Duodenal mucosa (tissue), 2 donors: ENCODE measurements around the gene ATP2B2.

Experiments
- H3K27ac ChIP-seq: one replicate; pipeline ENCODE4 v1.7.0; 2013; ENCODE audit warnings: low read depth, low read length
- H3K27me3 ChIP-seq, 2 donors: one replicate each; pipeline ENCODE4 v1.7.0; 2013; ENCODE audit warnings: low read length in 2 of 2, control low read depth in 1 of 2; ENCODE audit not compliant: insufficient read depth in 2 of 2, control insufficient read depth in 1 of 2
- H3K36me3 ChIP-seq, 2 donors: one replicate each; pipeline ENCODE4 v1.7.0; 2013; ENCODE audit warnings: low read length in 2 of 2, control low read depth in 1 of 2; ENCODE audit not compliant: insufficient read depth in 2 of 2, control insufficient read depth in 1 of 2
- H3K4me1 ChIP-seq, 2 donors: one replicate each; pipeline ENCODE4 v1.7.0; 2013; ENCODE audit warnings: low read length in 2 of 2, control low read depth in 1 of 2; ENCODE audit not compliant: insufficient read depth in 2 of 2, control insufficient read depth in 1 of 2
- H3K4me3 ChIP-seq, 2 donors: one replicate each; pipeline ENCODE4 v1.7.0; 2013; ENCODE audit warnings: low read length in 2 of 2, low read depth in 1 of 2
- H3K9ac ChIP-seq, 2 donors: one replicate each; pipeline ENCODE4 v1.7.0; 2013; ENCODE audit warnings: low read length in 2 of 2, low read depth in 1 of 2
- H3K9me3 ChIP-seq, 2 donors: one replicate each; pipeline ENCODE4 v1.7.0; 2013; ENCODE audit warnings: low read length in 2 of 2, control low read depth in 1 of 2; ENCODE audit not compliant: control insufficient read depth in 1 of 2

Gene ATP2B2

DNA sequence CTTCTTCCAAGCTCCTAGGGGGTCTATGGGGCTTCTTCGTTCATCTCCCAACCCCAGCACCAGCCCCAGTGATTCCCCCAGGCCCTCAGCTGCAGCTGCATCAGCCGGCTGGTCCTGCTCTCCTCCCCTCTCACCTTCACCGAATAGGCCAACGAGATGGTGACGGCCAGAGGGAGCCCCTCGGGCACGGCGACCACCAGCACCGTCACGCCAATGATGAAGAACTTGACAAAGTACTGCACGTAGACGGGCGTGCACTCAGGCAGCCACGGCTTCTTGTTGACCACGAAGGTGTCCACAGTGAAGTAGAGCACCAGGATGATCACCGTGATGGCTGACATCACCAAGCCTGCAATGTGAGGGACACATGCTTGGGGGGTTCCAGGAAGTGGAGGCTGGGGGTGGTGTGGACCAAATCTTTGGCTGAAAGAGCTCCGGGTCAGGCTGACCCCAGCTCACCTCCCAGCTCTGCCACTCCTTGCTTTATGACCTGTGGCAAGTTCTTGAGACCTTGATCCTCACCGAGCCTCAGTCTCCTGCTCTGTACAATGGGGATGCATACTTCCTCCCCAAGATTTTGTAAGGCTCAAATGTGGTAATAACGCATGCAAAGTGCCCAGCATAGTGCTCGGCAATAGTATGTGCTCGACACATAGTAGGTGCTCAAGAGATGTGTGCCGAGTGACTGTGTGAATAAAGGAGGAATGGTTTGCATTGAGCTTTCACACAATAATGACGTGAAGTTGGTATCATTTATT lies 129.9 kb downstream of the ATP2B2 start:
- Histone ChIP-seq H3K4me3 (no peak overlapping the region), H3K36me3 (no peaks in the 10 kb centered on the region), H3K9ac (no peak overlapping the region), H3K9me3 (no peaks in the 10 kb centered on the region), H3K27ac (no peak overlapping the region), H3K4me1 (no peaks in the 10 kb centered on the region), H3K27me3 (peaks cover 0 to 3% of the 10 kb centered on the region in 2 donors)

GRCh38 chr3:10374311-10374710 lies 131.1 kb downstream of the ATP2B2 start:
- H3K9me3 ChIP-seq = no peaks in the 10 kb centered on the region
- no peaks in the 10 kb centered on the region for H3K4me1 ChIP-seq
- no peak overlapping the region for H3K4me3 ChIP-seq
- H3K27me3 ChIP-seq = no peaks in the 10 kb centered on the region
- no peak overlapping the region for H3K27ac ChIP-seq
- no peak overlapping the region for H3K9ac ChIP-seq
- no peaks in the 10 kb centered on the region for H3K36me3 ChIP-seq

DNA sequence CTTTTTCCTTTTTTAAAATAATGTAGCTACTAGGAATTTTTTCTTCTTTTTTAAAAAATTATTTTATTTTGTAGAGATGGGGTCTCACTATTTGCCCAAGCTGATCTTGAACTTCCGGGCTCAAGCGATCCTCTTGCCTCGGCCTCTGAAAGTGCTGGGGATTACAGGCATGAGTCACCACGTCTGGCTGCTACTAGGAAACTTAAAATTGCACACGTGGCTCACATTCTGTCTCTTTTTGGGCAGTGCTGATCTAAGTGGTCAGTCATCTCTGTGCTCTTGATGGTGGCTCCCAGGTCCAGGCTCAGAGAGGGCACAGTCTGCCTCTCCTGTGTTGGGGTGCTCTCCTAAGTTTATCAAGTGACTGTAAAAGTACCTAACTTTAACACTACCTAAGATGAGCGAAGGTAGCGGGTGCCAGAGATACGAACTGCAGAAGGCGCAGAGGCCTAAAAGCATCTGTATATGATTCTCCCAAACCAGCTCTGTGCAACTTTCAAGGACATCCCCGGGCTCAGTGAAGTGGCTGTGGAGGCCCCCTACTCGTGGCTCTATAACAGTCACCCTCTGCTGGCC lies 131.6 kb downstream of the ATP2B2 start:
- Histone ChIP-seq H3K4me3 (no peak overlapping the region), H3K27me3 (no peaks in the 10 kb centered on the region), H3K36me3 (no peaks in the 10 kb centered on the region), H3K4me1 (no peaks in the 10 kb centered on the region), H3K27ac (no peak overlapping the region), H3K9ac (no peak overlapping the region), H3K9me3 (no peaks in the 10 kb centered on the region)

DNA sequence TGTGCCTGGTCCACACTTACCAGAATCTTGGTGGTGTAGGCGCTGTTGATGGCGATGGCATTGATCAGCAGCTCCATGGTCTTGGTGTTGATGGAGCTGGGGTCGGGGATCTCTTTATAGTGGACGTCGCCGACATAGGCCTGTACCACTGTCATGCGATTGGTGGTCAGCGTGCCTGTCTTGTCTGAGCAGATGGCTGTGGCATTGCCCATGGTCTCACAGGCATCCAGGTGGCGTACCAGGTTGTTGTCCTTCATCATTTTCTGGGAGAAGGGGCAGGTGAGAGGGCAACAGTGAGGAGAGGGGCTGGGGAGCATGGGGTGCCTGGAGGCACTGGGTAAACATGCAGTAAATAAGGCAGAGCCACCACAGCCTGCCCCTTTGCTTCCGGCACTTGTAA lies 133.6 kb downstream of the ATP2B2 start:
- H3K27ac ChIP-seq = no peak overlapping the region
- no peaks in the 10 kb centered on the region for H3K4me1 ChIP-seq
- H3K27me3 ChIP-seq = no peaks in the 10 kb centered on the region
- H3K36me3 ChIP-seq = no peaks in the 10 kb centered on the region
- no peak overlapping the region for H3K4me3 ChIP-seq
- no peaks in the 10 kb centered on the region for H3K9me3 ChIP-seq
- no peak overlapping the region for H3K9ac ChIP-seq

GRCh38 chr3:10371167-10371566 lies 134.2 kb downstream of the ATP2B2 start:
- no peak overlapping the region for H3K4me3 ChIP-seq
- no peaks in the 10 kb centered on the region for H3K36me3 ChIP-seq
- H3K27ac ChIP-seq = no peak overlapping the region
- H3K27me3 ChIP-seq = no peaks in the 10 kb centered on the region
- no peaks in the 10 kb centered on the region for H3K9me3 ChIP-seq
- H3K9ac ChIP-seq = no peak overlapping the region
- H3K4me1 ChIP-seq = no peaks in the 10 kb centered on the region

- Histone ChIP-seq H3K27ac (no peak overlapping the region), H3K4me3 (no peak overlapping the region), H3K36me3 (no peaks in the 10 kb centered on the region), H3K27me3 (no peaks in the 10 kb centered on the region), H3K9ac (no peak overlapping the region), H3K9me3 (no peaks in the 10 kb centered on the region), H3K4me1 (no peaks in the 10 kb centered on the region)
These were observed 135.0 kb downstream of the ATP2B2 start for GRCh38 chr3:10370429-10370828.

- no peak overlapping the region for H3K27ac ChIP-seq
- no peak overlapping the region for H3K4me3 ChIP-seq
- H3K36me3 ChIP-seq = no peaks in the 10 kb centered on the region
These were observed 136.9 kb downstream of the ATP2B2 start for GRCh38 chr3:10368512-10368911.

GRCh38 chr3:10367506-10367905 lies 137.9 kb downstream of the ATP2B2 start:
- Histone ChIP-seq H3K9me3 (no peaks in the 10 kb centered on the region), H3K36me3 (no peaks in the 10 kb centered on the region), H3K9ac (no peak overlapping the region), H3K4me3 (no peak overlapping the region), H3K27ac (no peak overlapping the region), H3K27me3 (no peaks in the 10 kb centered on the region), H3K4me1 (no peaks in the 10 kb centered on the region)

More at GRCh38 chr3:10368512-10368911, 136.9 kb downstream of the ATP2B2 start:
- Histone ChIP-seq H3K4me1 (no peaks in the 10 kb centered on the region), H3K9me3 (no peaks in the 10 kb centered on the region), H3K9ac (no peak overlapping the region), H3K27me3 (no peaks in the 10 kb centered on the region)

- no peaks in the 10 kb centered on the region for H3K36me3 ChIP-seq
- no peak overlapping the region for H3K27ac ChIP-seq
- H3K9me3 ChIP-seq = no peaks in the 10 kb centered on the region
- no peak overlapping the region for H3K9ac ChIP-seq
- H3K4me1 ChIP-seq = no peaks in the 10 kb centered on the region
- no peak overlapping the region for H3K4me3 ChIP-seq
- H3K27me3 ChIP-seq = no peaks in the 10 kb centered on the region
These were observed 138.7 kb downstream of the ATP2B2 start for GRCh38 chr3:10366651-10367101.

- Histone ChIP-seq H3K36me3 (no peaks in the 10 kb centered on the region), H3K9me3 (no peaks in the 10 kb centered on the region), H3K9ac (no peak overlapping the region), H3K4me3 (no peak overlapping the region), H3K4me1 (no peaks in the 10 kb centered on the region), H3K27me3 (no peaks in the 10 kb centered on the region), H3K27ac (no peak overlapping the region)
These were observed 139.6 kb downstream of the ATP2B2 start for GRCh38 chr3:10365791-10366190.
